Psoas muscle (tissue), 8 donors: ENCODE results near the gene GRK5. TPM values are rescaled to one million over a fixed set of nuclear protein-coding genes. Genes with fewer than 3 reads are reported as not detected.

ENCODE experiments used
- ATAC-seq, 4 donors: fragments of 200-7000 bp; cut with Tn5 transposase; one replicate each; pipeline ENCODE4 v1.9.1; 2020; ENCODE audit warnings: moderate library complexity in 3 of 4, mild to moderate bottlenecking in 2 of 4
- DNase-seq, 2 donors: peaks; one replicate each; pipeline ENCODE4 v3.0.0-alpha.2; 2020
- H3K27ac ChIP-seq: fragments of 200-600 bp; one replicate; pipeline ENCODE4 v1.8.0; 2022
- H3K27me3 ChIP-seq, 3 donors: fragments of 200-600 bp in 1 of 3; one replicate each; pipeline versions ENCODE4 v1.6.1 to v1.8.0; 2013 to 2022; ENCODE audit warnings: low read length in 2 of 3, mild to moderate bottlenecking in 2 of 3, moderate library complexity in 1 of 3; ENCODE audit not compliant: insufficient read depth in 3 of 3
- H3K36me3 ChIP-seq, 2 donors: fragments of 200-600 bp in 1 of 2; one replicate each; pipeline versions ENCODE4 v1.6.1 to v1.8.0; 2013 to 2022; ENCODE audit warnings: low read depth in 1 of 2, mild to moderate bottlenecking in 1 of 2, moderate library complexity in 1 of 2; ENCODE audit not compliant: insufficient read depth in 1 of 2
- H3K4me1 ChIP-seq: fragments of 200-600 bp; one replicate; pipeline ENCODE4 v1.8.0; 2022
- H3K4me3 ChIP-seq: fragments of 200-600 bp; one replicate; pipeline ENCODE4 v1.8.0; 2022; ENCODE audit warnings: mild to moderate bottlenecking
- H3K9me3 ChIP-seq: fragments of 200-600 bp; one replicate; pipeline ENCODE4 v1.8.0; 2022
- WGBS, 3 donors: extraction: QIAGEN DNeasy Blood & Tissue Kit; methylation state at CpG; one replicate each; pipeline versions ENCODE4 v1.1.6 to v1.1.7; 2013; 5-methylcytosine and 5-hydroxymethylcytosine counted together
- intact Hi-C, 2 donors: fragments of 100-400 bp; cut with DNase I; formaldehyde crosslinking; loops; one replicate each; pipeline versions ENCODE4 v1.11.0 to v1.14.2; 2022
- polyA plus RNA-seq, 3 donors: library from polyadenylated mRNA; stranded (reverse); fragments of 200-250 nt; gene quantifications; one replicate each; pipeline ENCODE4 v1.2.3, GENCODE V29; 2013
- total RNA-seq, 4 donors: library from RNA; stranded (reverse); fragmentation: NEBNext Ultra II Directional in 2 of 4; extraction: Animal tissue kit (Norgen Biotek cat#: 25700) in 2 of 4; gene quantifications; one replicate each; pipeline versions ENCODE4 v1.2.1 to v1.2.4, GENCODE V29; 2021 to 2023
- TF ChIP-seq, protein P1 (sequence below): fragments of 200-600 bp; IDR thresholded peaks from one replicate; pipeline ENCODE4 v1.8.0; 2022; ENCODE audit warnings: antibody characterized with exemption
- donor health status: healthy with polysubstance abuse.
- donor health status: DM: no; HTN: no; CAD: no; lungs with moderate emphysema.
- donor health status: Bipolar disorder and iron deficiency.
- donor health status: healthy.
- donor health status: DM: yes; HTN: yes; CAD: no.
- donor health status: DM: no; HTN: no; CAD: no.
- donor health status: DM: no; HTN: no; CAD: no.
- donor health status: DM: yes; HTN: yes; CAD: no.

Gene GRK5
- total and polyA plus RNA-seq, 7 donors = 7.0 to 15.5 (median 8.0) TPM

DNA sequence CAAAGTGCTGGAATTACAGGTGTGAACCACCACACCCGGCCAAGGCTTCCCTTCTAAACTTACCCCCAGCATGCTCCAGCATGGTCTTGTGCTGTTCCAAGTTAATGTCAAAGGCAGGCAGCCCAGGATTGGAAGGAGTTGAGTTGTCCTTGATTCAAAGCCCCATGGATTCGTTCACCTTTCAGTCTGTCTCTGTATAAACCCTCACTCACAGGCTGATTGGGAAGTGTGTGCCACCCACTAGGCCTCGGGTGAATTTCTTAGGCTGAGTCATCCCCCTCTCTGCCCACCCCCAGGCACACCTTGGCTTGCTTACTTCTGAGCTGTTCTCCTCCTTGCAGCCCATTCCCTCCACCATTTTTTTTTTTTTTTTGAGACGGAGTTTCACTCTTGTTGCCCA is 15.5 kb upstream of the GRK5 start:
- TF ChIP-seq, protein P1, sequence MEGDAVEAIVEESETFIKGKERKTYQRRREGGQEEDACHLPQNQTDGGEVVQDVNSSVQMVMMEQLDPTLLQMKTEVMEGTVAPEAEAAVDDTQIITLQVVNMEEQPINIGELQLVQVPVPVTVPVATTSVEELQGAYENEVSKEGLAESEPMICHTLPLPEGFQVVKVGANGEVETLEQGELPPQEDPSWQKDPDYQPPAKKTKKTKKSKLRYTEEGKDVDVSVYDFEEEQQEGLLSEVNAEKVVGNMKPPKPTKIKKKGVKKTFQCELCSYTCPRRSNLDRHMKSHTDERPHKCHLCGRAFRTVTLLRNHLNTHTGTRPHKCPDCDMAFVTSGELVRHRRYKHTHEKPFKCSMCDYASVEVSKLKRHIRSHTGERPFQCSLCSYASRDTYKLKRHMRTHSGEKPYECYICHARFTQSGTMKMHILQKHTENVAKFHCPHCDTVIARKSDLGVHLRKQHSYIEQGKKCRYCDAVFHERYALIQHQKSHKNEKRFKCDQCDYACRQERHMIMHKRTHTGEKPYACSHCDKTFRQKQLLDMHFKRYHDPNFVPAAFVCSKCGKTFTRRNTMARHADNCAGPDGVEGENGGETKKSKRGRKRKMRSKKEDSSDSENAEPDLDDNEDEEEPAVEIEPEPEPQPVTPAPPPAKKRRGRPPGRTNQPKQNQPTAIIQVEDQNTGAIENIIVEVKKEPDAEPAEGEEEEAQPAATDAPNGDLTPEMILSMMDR = no peak
- H3K27ac ChIP-seq = no peak overlapping the region
- H3K36me3 ChIP-seq = no peaks in the 10 kb centered on the region
- H3K4me3 ChIP-seq = no peak overlapping the region
- no peaks in the 10 kb centered on the region for H3K9me3 ChIP-seq
- ATAC-seq (no peak), DNase-seq (no peak)
- H3K27me3 ChIP-seq = no peaks in the 10 kb centered on the region
- H3K4me1 ChIP-seq = no peaks in the 10 kb centered on the region
- WGBS, 3 donors = 84 to 88% (median 86%) methylated on average over 3 to 4 of the region's 4 CpGs
- intact Hi-C loops = no loop called here

DNA sequence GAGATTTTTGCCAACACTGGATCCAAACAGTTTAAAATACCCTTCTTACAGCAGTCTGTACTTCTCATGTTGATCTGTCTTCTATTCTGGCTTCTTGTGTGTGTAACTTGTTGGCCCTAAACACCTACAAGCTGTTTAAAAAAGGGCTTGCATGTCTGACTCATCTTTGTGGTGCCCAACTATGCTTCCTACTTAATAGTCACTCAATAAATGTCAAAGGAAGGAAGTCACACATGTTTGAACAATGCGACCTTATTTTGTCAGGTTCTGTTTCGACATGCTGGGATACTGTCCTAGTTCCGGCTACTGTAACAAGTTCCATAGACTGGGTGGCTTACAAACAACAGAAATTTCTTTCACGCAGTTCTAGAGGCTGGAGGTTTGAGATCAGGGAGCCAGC is 9.4 kb upstream of the GRK5 start:
- TF ChIP-seq, protein P1 = no peak
- no peaks in the 10 kb centered on the region for H3K27me3 ChIP-seq
- 69 to 73% (median 71%) methylated on average over 4 of the region's 4 CpGs for WGBS, 3 donors
- ATAC-seq (no peak), DNase-seq (no peak)
- H3K27ac ChIP-seq = no peak overlapping the region
- H3K4me1 ChIP-seq = no peaks in the 10 kb centered on the region
- H3K4me3 ChIP-seq = no peak overlapping the region
- H3K36me3 ChIP-seq = no peaks in the 10 kb centered on the region
- H3K9me3 ChIP-seq = no peaks in the 10 kb centered on the region
- intact Hi-C loops = loop anchor here (2.0 to 5.0 kb wide), 3 partner anchors 219 to 344 kb away; partner anchors contain the start of gene RGS10 (in 1 of the 2)

GRCh38 chr10:119198438-119198837 is 8.9 kb upstream of the GRK5 start:
- DNase-seq (no peak), ATAC-seq (peak in 1 of 4 donors; percentile 40)
- intact Hi-C loops = loop anchor here (2.0 to 5.0 kb wide), 3 partner anchors 219 to 344 kb away; partner anchors contain the start of gene RGS10 (in 1 of the 2)
- no peaks in the 10 kb centered on the region for H3K36me3 ChIP-seq
- H3K9me3 ChIP-seq = no peaks in the 10 kb centered on the region
- H3K27me3 ChIP-seq = no peaks in the 10 kb centered on the region
- no peak overlapping the region for H3K4me3 ChIP-seq
- TF ChIP-seq, protein P1 = no peak
- H3K4me1 ChIP-seq = no peaks in the 10 kb centered on the region
- no peak overlapping the region for H3K27ac ChIP-seq
- 49 to 54% (median 50%) methylated on average over 7 of the region's 7 CpGs for WGBS, 3 donors

DNA sequence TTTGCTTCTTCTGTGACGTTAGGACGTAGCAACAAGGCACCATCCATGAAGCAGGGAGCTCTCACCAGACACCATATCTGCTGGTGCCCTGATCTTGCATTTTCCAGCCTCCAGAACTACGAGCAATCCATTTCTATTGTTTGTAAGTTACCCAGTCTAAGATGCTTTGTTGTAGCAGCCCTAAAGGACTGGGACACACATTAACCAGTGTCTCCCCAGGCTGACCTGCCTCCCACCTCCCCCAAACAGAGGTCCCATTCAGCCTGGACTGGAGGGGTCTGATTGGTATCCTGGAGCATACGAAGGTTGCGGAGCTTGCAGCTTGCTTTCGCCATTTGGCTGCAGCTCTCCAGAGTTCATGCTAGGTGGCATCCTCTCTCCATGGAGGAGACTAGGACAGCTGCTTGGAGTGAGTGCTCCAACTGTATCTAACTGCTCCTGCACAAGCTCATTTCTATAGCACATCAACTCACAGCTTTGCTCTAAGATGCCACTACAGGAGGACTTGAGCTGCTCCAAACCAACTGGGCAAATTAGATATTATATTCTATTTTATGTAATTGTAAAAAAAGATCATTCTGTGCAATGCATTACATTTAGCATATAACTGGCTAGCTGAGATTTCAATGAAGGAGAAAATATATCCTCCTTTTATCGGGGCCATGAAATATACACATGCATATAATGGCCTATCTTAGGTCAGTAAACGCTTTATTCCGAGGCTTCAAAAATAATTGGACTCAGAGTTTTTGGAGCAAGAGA is 8.0 kb upstream of the GRK5 start:
- ATAC-seq = peak; percentile 90 to 97 (median 92)

More for the DNA sequence above, 8.0 kb upstream of the GRK5 start:
- H3K36me3 ChIP-seq = no peaks in the 10 kb centered on the region
- no peaks in the 10 kb centered on the region for H3K9me3 ChIP-seq
- TF ChIP-seq, protein P1 = peak; percentile 76
- intact Hi-C loops = loop anchor here (1.0 to 5.0 kb wide), 4 partner anchors 218 to 343 kb away; partner anchors contain the start of gene RGS10 (in 1 of the 2)
- no peak overlapping the region for H3K27ac ChIP-seq
- no peak overlapping the region for H3K4me3 ChIP-seq
- WGBS, 3 donors = 40 to 52% (median 42%) methylated on average over 9 of the region's 9 CpGs
- H3K27me3 ChIP-seq = no peaks in the 10 kb centered on the region
- DNase-seq = peak in 1 of 2 donors; percentile 60
- H3K4me1 ChIP-seq = no peaks in the 10 kb centered on the region
